Keratinocyte (primary cell): Measurements from ENCODE around the gene CADM2.

Experiments
- EZH2 ChIP-seq: IDR thresholded peaks from one replicate; pipeline ENCODE4 v1.6.1; 2012; ENCODE audit warnings: inconsistent platforms, mild to moderate bottlenecking, low read length, moderate library complexity
- TF ChIP-seq, protein P1 (sequence below), 3 experiments: IDR thresholded peaks in 1 of 3; conservative IDR thresholded peaks in 1 of 3; optimal IDR thresholded peaks in 1 of 3; 2 replicates in 2 of 3; 3 replicates in 1 of 3; pipeline versions ENCODE3 to v1.5.1; 2011; ENCODE audit warnings: low read length in 3 of 3, mild to moderate bottlenecking in 3 of 3, moderate library complexity in 2 of 3, control low read depth in 1 of 3, inconsistent platforms in 1 of 3; ENCODE audit not compliant: insufficient read depth in 2 of 3; ENCODE audit errors: extremely low read depth in 1 of 3

DNA sequence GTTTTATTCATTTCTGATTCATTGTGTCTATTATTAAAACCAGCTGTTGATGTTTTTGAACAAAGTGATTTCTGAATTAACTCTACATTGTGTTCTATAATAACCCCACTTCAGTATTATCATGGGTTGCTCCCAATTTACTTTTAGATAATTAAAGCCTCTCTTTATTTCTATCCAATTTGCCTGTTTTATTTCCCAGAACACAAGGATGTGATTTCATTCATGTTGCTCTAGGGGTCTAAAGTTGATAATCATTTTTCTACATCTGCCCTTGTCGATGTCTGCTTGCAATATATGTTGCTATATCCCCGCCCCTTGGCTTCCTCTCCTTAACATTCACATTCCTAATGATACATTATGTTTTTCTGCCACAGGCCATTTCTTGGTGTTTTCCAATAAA lies 747.3 kb downstream of the CADM2 start:
- TF ChIP-seq, protein P1, sequence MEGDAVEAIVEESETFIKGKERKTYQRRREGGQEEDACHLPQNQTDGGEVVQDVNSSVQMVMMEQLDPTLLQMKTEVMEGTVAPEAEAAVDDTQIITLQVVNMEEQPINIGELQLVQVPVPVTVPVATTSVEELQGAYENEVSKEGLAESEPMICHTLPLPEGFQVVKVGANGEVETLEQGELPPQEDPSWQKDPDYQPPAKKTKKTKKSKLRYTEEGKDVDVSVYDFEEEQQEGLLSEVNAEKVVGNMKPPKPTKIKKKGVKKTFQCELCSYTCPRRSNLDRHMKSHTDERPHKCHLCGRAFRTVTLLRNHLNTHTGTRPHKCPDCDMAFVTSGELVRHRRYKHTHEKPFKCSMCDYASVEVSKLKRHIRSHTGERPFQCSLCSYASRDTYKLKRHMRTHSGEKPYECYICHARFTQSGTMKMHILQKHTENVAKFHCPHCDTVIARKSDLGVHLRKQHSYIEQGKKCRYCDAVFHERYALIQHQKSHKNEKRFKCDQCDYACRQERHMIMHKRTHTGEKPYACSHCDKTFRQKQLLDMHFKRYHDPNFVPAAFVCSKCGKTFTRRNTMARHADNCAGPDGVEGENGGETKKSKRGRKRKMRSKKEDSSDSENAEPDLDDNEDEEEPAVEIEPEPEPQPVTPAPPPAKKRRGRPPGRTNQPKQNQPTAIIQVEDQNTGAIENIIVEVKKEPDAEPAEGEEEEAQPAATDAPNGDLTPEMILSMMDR (optimal IDR thresholded peaks at IDR 0.05 in 1 of 3, IDR thresholded peaks at IDR 0.05 in 1 of 3, conservative IDR thresholded peaks at IDR 0.05 in 1 of 3; ENCODE audit: extremely low read depth in 1 of 3, insufficient read depth in 2 of 3, low read length in 3 of 3): no peak
- no peak for TF ChIP-seq EZH2
